PC-9 (cell line): ENCODE results near the gene MSL2. TPM values are rescaled to one million over a fixed set of nuclear protein-coding genes. Genes with fewer than 3 reads are reported as not detected.

Experiments
- BruUV-seq: library from RNA; stranded (reverse); fragments of 400-500 nt; replicated peaks from 2 replicates; lab custom pipeline; 2021; lab: Mats Ljungman, UMichigan
- CTCF ChIA-PET: fragments of 300-600 bp; sonication (Branson Sonifier 250); formaldehyde crosslinking; loops from one replicate; lab custom pipeline; 2022; ENCODE audit warnings: antibody characterized with exemption; lab: Charles Lee
- POLR2A ChIA-PET: fragments of 300-600 bp; sonication (Branson Sonifier 250); formaldehyde crosslinking; loops from one replicate; lab custom pipeline; 2022; ENCODE audit warnings: antibody characterized with exemption; ENCODE audit not compliant: unreplicated experiment; lab: Charles Lee
- DNase-seq, 2 experiments: peaks; one replicate each; pipeline versions ENCODE4 v3.0.0 to v3.0.0-alpha.2; 2015 to 2022; ENCODE audit warnings: mixed read lengths in 1 of 2
- H2AFZ ChIP-seq: fragments of 200-600 bp; sonication (generic); 2 replicates; pipeline ENCODE4 v1.8.1; 2017; ENCODE audit warnings: antibody characterized with exemption
- H3F3A ChIP-seq: fragments of 200-600 bp; sonication (generic); 2 replicates; pipeline ENCODE4 v1.8.1; 2017; ENCODE audit warnings: antibody characterized with exemption, mild to moderate bottlenecking, low read depth; ENCODE audit not compliant: insufficient read depth
- H3K27ac ChIP-seq: fragments of 200-600 bp; sonication (generic); 2 replicates; pipeline ENCODE4 v1.6.1; 2016; ENCODE audit warnings: mixed run types
- H3K27me3 ChIP-seq: fragments of 200-600 bp; sonication (generic); 2 replicates; pipeline ENCODE4 v1.6.1; 2016; ENCODE audit warnings: low read depth, mixed run types; ENCODE audit not compliant: insufficient read depth
- H3K36me3 ChIP-seq: fragments of 200-600 bp; sonication (generic); 2 replicates; pipeline ENCODE4 v1.6.1; 2016; ENCODE audit warnings: low read depth, mixed run types
- H3K4me1 ChIP-seq: fragments of 200-600 bp; sonication (generic); replicated peaks from 2 replicates; pipeline ENCODE4 v1.6.1; 2016; ENCODE audit warnings: mixed run types; ENCODE audit not compliant: insufficient read depth
- H3K4me2 ChIP-seq: fragments of 200-600 bp; sonication (generic); 2 replicates; pipeline ENCODE4 v1.6.1; 2017; ENCODE audit warnings: mixed run types
- H3K4me3 ChIP-seq: fragments of 200-600 bp; sonication (generic); 2 replicates; pipeline ENCODE4 v1.6.1; 2016; ENCODE audit warnings: mixed run types
- H3K79me2 ChIP-seq: fragments of 200-600 bp; sonication (generic); 2 replicates; pipeline ENCODE4 v1.6.1; 2017; ENCODE audit warnings: low read depth, mixed run types
- H3K9me2 ChIP-seq: fragments of 200-600 bp; sonication (generic); 2 replicates; pipeline ENCODE4 v1.8.1; 2017; ENCODE audit warnings: mild to moderate bottlenecking; ENCODE audit not compliant: insufficient read depth
- H3K9me3 ChIP-seq: fragments of 200-600 bp; sonication (generic); 2 replicates; pipeline ENCODE4 v1.8.1; 2016; ENCODE audit warnings: low read depth; ENCODE audit not compliant: insufficient read depth
- H4K20me1 ChIP-seq: fragments of 200-600 bp; sonication (generic); 2 replicates; pipeline ENCODE4 v1.8.1; 2017; ENCODE audit not compliant: insufficient read depth
- CTCF ChIP-seq: fragments of 200-600 bp; sonication (generic); conservative IDR thresholded peaks from 2 replicates; pipeline ENCODE4 v1.6.1; 2017; ENCODE audit warnings: mixed run types, antibody characterized with exemption, mild to moderate bottlenecking, moderate library complexity
- EZH2 ChIP-seq: fragments of 200-600 bp; sonication (generic); IDR thresholded peaks from 2 replicates; pipeline ENCODE4 v1.8.0; 2017; ENCODE audit warnings: antibody characterized with exemption, low read depth
- intact Hi-C: fragments of 100-400 bp; cut with micrococcal nuclease; formaldehyde crosslinking; loops from one replicate; pipeline ENCODE4 v1.10.0; 2022; ENCODE audit not compliant: unreplicated experiment
- total RNA-seq: library from RNA; stranded (reverse); gene quantifications from 2 replicates; pipeline ENCODE4 v1.2.3, GENCODE V29; 2021

The MSL2 gene
- total RNA-seq, 1 experiment from 2014 or later, result 34.1 TPM

- Histone ChIP-seq H3K9me3 (no peaks in the 10 kb centered on the region), H3K27ac (no peak overlapping the region), H3K4me3 (no peak overlapping the region), H3K27me3 (no peaks in the 10 kb centered on the region), H3K79me2 (no peaks in the 10 kb centered on the region), H2AFZ (no peak overlapping the region), H3K36me3 (no peaks in the 10 kb centered on the region), H3K4me2 (no peak overlapping the region), H3F3A (no peaks in the 10 kb centered on the region), H4K20me1 (no peaks in the 10 kb centered on the region), H3K4me1 (no peaks in the 10 kb centered on the region), H3K9me2 (no peaks in the 10 kb centered on the region)
- TF ChIP-seq EZH2 (no peak), CTCF (no peak)
- ChIA-PET POLR2A (no interaction called here), CTCF (interaction anchor here (0.7 kb wide), 1 partner anchor 996 kb away, joined by 6 read pairs; no protein-coding TSS in a partner anchor)
- no TSS peak for BruUV-seq
- intact Hi-C loops, result no loop called here
- no peak for DNase-seq
Measured at GRCh38 chr3:136114421-136114820, 81.7 kb downstream of the MSL2 start.

GRCh38 chr3:136110481-136110880 is 85.7 kb downstream of the MSL2 start:
- TF ChIP-seq EZH2 (no peak), CTCF (no peak)
- no peaks in the 10 kb centered on the region for H3F3A ChIP-seq
- no peak overlapping the region for H3K4me3 ChIP-seq
- no peaks in the 10 kb centered on the region for H3K4me1 ChIP-seq
- BruUV-seq, result no TSS peak
- no peak for DNase-seq
- H3K9me3 ChIP-seq, result no peaks in the 10 kb centered on the region
- no peaks in the 10 kb centered on the region for H3K79me2 ChIP-seq
- POLR2A ChIA-PET, result no interaction called here
- no peaks in the 10 kb centered on the region for H3K9me2 ChIP-seq
- H3K36me3 ChIP-seq, result no peaks in the 10 kb centered on the region
- no peak overlapping the region for H2AFZ ChIP-seq
- H4K20me1 ChIP-seq, result no peaks in the 10 kb centered on the region
- no peak overlapping the region for H3K4me2 ChIP-seq
- no peaks in the 10 kb centered on the region for H3K27me3 ChIP-seq
- CTCF ChIA-PET, result no interaction called here
- H3K27ac ChIP-seq, result no peak overlapping the region
- intact Hi-C loops, result no loop called here

- H3K36me3 ChIP-seq, result no peaks in the 10 kb centered on the region
- intact Hi-C loops, result no loop called here
- no peak for DNase-seq
- no peak overlapping the region for H3K4me2 ChIP-seq
- no peak overlapping the region for H3K4me3 ChIP-seq
- no peaks in the 10 kb centered on the region for H3K9me3 ChIP-seq
- H3K79me2 ChIP-seq, result no peaks in the 10 kb centered on the region
- ChIA-PET POLR2A (no interaction called here), CTCF (interaction anchor here (0.6 kb wide), 1 partner anchor 74 kb away, joined by 3 read pairs; no protein-coding TSS in a partner anchor)
- no peak overlapping the region for H3K27ac ChIP-seq
- BruUV-seq, result no TSS peak
- H3F3A ChIP-seq, result no peaks in the 10 kb centered on the region
- no peaks in the 10 kb centered on the region for H4K20me1 ChIP-seq
- H3K9me2 ChIP-seq, result no peaks in the 10 kb centered on the region
- no peaks in the 10 kb centered on the region for H3K27me3 ChIP-seq
- H3K4me1 ChIP-seq, result no peaks in the 10 kb centered on the region
- TF ChIP-seq EZH2 (no peak), CTCF (no peak)
- H2AFZ ChIP-seq, result no peak overlapping the region
Measured at GRCh38 chr3:136109499-136109898, 86.6 kb downstream of the MSL2 start.
